ENCODE data around the gene FNDC3B. TPM values are rescaled to one million over a fixed set of nuclear protein-coding genes. Genes with fewer than 3 reads are reported as not detected.

Gene FNDC3B
- total and polyA plus RNA-seq, 2 donors (not counting 3 experiments of a cell fraction or from before 2014, with no cell fraction given) = 91.6 to 295 TPM

DNA sequence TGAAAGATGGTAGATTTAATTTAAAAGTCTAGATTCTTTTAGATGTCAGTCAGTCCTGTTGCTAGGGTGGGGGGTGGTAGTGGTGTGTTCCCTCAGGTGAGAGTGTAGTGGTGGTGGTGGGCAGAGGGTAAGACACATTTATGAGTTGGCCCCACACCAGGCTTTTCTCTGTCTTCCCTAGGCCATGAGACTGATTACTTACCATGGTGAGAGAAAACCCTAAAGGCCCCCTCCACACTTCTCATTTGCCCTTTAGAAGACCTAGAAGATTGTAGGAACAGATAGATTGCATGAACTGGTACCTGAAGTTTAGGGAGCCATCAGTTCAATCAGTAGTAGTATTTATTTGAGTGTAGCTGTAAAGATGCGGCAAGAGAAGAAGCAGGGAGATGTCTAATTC lies 20.9 kb downstream of the FNDC3B start:
- Histone ChIP-seq H3K27me3 (ENCODE audit: control insufficient read depth in 2 of 2, insufficient read depth in 2 of 2, low read length in 2 of 2) (no peaks in the 10 kb centered on the region), H3K79me2 (ENCODE audit: control insufficient read depth, insufficient read depth, low read length) (peaks cover 91% of the 10 kb centered on the region), H3K4me2 (ENCODE audit: insufficient read depth, low read length) (peak overlapping the region; percentile 37), H3K27ac (ENCODE audit: insufficient read depth, low read depth, low read length) (no peak overlapping the region), H3K9me1 (replicated peaks; ENCODE audit: control insufficient read depth, extremely low read depth, insufficient read depth, low read length) (no peaks in the 10 kb centered on the region), H3K4me3 (replicated peaks in 1 of 3; ENCODE audit: insufficient read depth in 1 of 3, low read depth in 1 of 3, low read length in 3 of 3) (no peak overlapping the region), H2AFZ (ENCODE audit: low read depth, low read length) (no peak overlapping the region), H4K20me1 (replicated peaks; ENCODE audit: control insufficient read depth, extremely low read depth, insufficient read depth, low read length) (peaks cover 32% of the 10 kb centered on the region), H3K36me3 (ENCODE audit: control insufficient read depth in 2 of 2, extremely low read depth in 1 of 2, insufficient read depth in 2 of 2, low read length in 2 of 2) (peaks cover 5 to 7% of the 10 kb centered on the region in 2 experiments), H3K4me1 (ENCODE audit: control insufficient read depth, extremely low read depth, insufficient read depth, low read length) (peaks cover 73% of the 10 kb centered on the region), H3K9ac (replicated peaks; ENCODE audit: extremely low read depth, insufficient read depth, low read length) (no peak overlapping the region), H3K9me3 (replicated peaks; ENCODE audit: control insufficient read depth, insufficient read depth, low read length) (no peaks in the 10 kb centered on the region)
- dilution Hi-C loops (cut with MboI; ENCODE audit: extremely low pct_ligation_motif_present, low sequenced_read_pairs) (no loop called here), intact Hi-C loops (cut with micrococcal nuclease) (loop anchor here (10.0 kb wide), 1 partner anchor 415 kb away; no protein-coding TSS in a partner anchor)
- ChIA-PET CTCF (no interaction called here), POLR2A (no interaction called here)
- TF ChIP-seq JUN (IDR thresholded peaks at IDR 0.05; ENCODE audit: borderline replicate concordance, insufficient read depth, insufficient read length, low read depth) (no peak), POLR2AphosphoS5 (IDR thresholded peaks at IDR 0.05; ENCODE audit: insufficient read depth, low read depth, low read length) (no peak), FOS (IDR thresholded peaks at IDR 0.05; ENCODE audit: borderline replicate concordance, insufficient read depth, low read length) (no peak)
- no TSS peak for BruUV-seq (replicated peaks)
- DNase-seq (ENCODE audit: low read depth, low spot score) (no peak), FAIRE-seq (no peak)

DNA sequence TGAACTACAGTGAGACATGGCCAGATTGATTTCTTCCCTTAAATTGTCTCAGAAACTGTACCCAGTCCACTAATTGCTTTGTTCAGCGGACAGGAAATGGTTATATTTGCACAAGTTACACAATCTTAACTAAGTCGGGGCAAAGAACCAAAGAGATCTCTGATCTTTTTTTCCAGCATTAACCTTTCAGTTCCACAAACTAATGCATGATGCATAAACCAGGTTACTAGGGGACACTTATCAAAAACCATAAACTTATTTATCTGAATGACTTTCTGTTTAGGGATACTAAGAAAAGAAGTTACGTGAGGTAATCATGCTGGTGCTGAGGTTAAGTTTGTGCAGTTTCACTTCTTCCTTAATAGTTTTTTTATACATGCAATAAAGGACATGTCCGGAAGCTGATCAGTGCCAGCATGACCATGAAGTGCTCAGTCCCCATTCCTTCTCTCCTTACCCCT lies 22.4 kb downstream of the FNDC3B start:
- intact Hi-C loops (cut with micrococcal nuclease) (loop anchor here (10.0 kb wide), 1 partner anchor 417 kb away; no protein-coding TSS in a partner anchor), dilution Hi-C loops (cut with MboI; ENCODE audit: extremely low pct_ligation_motif_present, low sequenced_read_pairs) (no loop called here)
- Histone ChIP-seq H3K79me2 (ENCODE audit: control insufficient read depth, insufficient read depth, low read length) (peaks cover 92% of the 10 kb centered on the region), H4K20me1 (replicated peaks; ENCODE audit: control insufficient read depth, extremely low read depth, insufficient read depth, low read length) (peaks cover 28% of the 10 kb centered on the region), H3K9me1 (replicated peaks; ENCODE audit: control insufficient read depth, extremely low read depth, insufficient read depth, low read length) (no peaks in the 10 kb centered on the region), H3K4me1 (ENCODE audit: control insufficient read depth, extremely low read depth, insufficient read depth, low read length) (peaks cover 80% of the 10 kb centered on the region), H3K27me3 (ENCODE audit: control insufficient read depth in 2 of 2, insufficient read depth in 2 of 2, low read length in 2 of 2) (no peaks in the 10 kb centered on the region), H2AFZ (ENCODE audit: low read depth, low read length) (no peak overlapping the region), H3K9ac (replicated peaks; ENCODE audit: extremely low read depth, insufficient read depth, low read length) (no peak overlapping the region), H3K9me3 (replicated peaks; ENCODE audit: control insufficient read depth, insufficient read depth, low read length) (no peaks in the 10 kb centered on the region), H3K4me3 (replicated peaks in 1 of 3; ENCODE audit: insufficient read depth in 1 of 3, low read depth in 1 of 3, low read length in 3 of 3) (peak overlapping the region in 1 of 3 experiments; percentile 3), H3K4me2 (ENCODE audit: insufficient read depth, low read length) (peak overlapping the region; percentile 71), H3K27ac (ENCODE audit: insufficient read depth, low read depth, low read length) (peak overlapping the region; percentile 38), H3K36me3 (ENCODE audit: control insufficient read depth in 2 of 2, extremely low read depth in 1 of 2, insufficient read depth in 2 of 2, low read length in 2 of 2) (peaks cover 4 to 7% of the 10 kb centered on the region in 2 experiments)
- FAIRE-seq = no peak
- CTCF ChIA-PET = no interaction called here
- BruUV-seq (replicated peaks) = no TSS peak
- TF ChIP-seq FOS (IDR thresholded peaks at IDR 0.05; ENCODE audit: borderline replicate concordance, insufficient read depth, low read length) (no peak), POLR2AphosphoS5 (IDR thresholded peaks at IDR 0.05; ENCODE audit: insufficient read depth, low read depth, low read length) (no peak), POLR2A (IDR thresholded peaks at IDR 0.05; ENCODE audit: low read depth, low read length) (peak; percentile 8), GATA2 (IDR thresholded peaks at IDR 0.05; ENCODE audit: insufficient read depth, insufficient read length, low read depth, low read length) (no peak), JUN (IDR thresholded peaks at IDR 0.05; ENCODE audit: borderline replicate concordance, insufficient read depth, insufficient read length, low read depth) (peak; percentile 15), EZH2 (IDR thresholded peaks at IDR 0.05; ENCODE audit: borderline replicate concordance, low read depth, low read length, severe bottlenecking) (no peak)
- TF ChIP-seq, protein P1, sequence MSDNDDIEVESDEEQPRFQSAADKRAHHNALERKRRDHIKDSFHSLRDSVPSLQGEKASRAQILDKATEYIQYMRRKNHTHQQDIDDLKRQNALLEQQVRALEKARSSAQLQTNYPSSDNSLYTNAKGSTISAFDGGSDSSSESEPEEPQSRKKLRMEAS (IDR thresholded peaks at IDR 0.05; ENCODE audit: insufficient read depth, insufficient read length) = no peak
- TF ChIP-seq, protein P2, sequence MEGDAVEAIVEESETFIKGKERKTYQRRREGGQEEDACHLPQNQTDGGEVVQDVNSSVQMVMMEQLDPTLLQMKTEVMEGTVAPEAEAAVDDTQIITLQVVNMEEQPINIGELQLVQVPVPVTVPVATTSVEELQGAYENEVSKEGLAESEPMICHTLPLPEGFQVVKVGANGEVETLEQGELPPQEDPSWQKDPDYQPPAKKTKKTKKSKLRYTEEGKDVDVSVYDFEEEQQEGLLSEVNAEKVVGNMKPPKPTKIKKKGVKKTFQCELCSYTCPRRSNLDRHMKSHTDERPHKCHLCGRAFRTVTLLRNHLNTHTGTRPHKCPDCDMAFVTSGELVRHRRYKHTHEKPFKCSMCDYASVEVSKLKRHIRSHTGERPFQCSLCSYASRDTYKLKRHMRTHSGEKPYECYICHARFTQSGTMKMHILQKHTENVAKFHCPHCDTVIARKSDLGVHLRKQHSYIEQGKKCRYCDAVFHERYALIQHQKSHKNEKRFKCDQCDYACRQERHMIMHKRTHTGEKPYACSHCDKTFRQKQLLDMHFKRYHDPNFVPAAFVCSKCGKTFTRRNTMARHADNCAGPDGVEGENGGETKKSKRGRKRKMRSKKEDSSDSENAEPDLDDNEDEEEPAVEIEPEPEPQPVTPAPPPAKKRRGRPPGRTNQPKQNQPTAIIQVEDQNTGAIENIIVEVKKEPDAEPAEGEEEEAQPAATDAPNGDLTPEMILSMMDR (IDR thresholded peaks at IDR 0.05; ENCODE audit: extremely low read depth in 1 of 2, insufficient read depth in 1 of 2, low read depth in 1 of 2, low read length in 2 of 2) = no peak
- peak; percentile 69 for DNase-seq (ENCODE audit: low read depth, low spot score)
- POLR2A ChIA-PET = no interaction called here
